ENCODE results near the gene LIPI.
"Not testable (repeated sequence)": the region's sequence is repeated elsewhere in the genome, so short reads cannot be mapped to it uniquely, and the experiment has no call there.

Gene LIPI

DNA sequence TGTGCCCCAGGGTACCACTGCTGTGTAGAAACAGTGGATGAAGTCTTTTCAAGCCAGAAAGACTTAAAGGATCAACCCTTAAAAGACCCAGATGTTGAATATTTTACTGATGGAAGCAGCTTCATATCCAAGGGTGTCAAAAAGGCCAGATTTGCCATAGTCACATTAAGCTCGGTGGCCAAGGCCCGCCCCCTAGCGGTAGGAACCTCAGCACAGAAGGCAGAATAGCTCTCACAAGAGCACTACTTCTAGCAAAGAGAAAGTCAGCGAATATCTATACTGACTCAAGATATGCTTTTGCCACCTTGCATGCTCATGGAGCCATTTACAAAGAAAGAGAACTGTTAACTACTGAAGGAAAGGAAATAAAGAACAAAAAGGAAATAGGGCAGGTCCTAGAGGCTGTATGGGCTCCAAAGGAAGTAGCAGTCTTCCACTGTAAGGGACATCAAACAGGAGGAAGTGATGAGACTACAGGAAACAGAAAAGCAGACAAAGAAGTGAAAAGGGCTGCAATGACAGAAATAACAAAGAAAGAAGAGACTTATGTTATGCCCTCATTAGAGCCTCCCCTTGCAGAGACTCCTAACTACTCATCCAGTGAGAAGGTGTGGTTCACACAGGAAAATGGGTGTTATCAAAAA is 90.5 kb downstream of the LIPI start:
- no peak overlapping the region for H3K9ac ChIP-seq (ENCODE audit: low read depth in 1 of 2, low read length in 2 of 2)
- no peaks in the 10 kb centered on the region for H3K36me3 ChIP-seq (ENCODE audit: control insufficient read depth in 1 of 2, insufficient read depth in 2 of 2, low read length in 2 of 2)
- no peaks in the 10 kb centered on the region for H3K4me1 ChIP-seq (ENCODE audit: control insufficient read depth in 1 of 2, insufficient read depth in 2 of 2, low read length in 2 of 2)
- H3K4me3 ChIP-seq (ENCODE audit: low read depth in 1 of 2, low read length in 2 of 2), result no peak overlapping the region
- H3K27ac ChIP-seq (ENCODE audit: low read depth, low read length), result no peak overlapping the region
- H3K9me3 ChIP-seq (ENCODE audit: control insufficient read depth in 1 of 2, low read length in 2 of 2), result peaks cover 0 to 5% of the 10 kb centered on the region in 2 donors
- H3K27me3 ChIP-seq (ENCODE audit: control insufficient read depth in 1 of 2, insufficient read depth in 2 of 2, low read length in 2 of 2), result no peaks in the 10 kb centered on the region

DNA sequence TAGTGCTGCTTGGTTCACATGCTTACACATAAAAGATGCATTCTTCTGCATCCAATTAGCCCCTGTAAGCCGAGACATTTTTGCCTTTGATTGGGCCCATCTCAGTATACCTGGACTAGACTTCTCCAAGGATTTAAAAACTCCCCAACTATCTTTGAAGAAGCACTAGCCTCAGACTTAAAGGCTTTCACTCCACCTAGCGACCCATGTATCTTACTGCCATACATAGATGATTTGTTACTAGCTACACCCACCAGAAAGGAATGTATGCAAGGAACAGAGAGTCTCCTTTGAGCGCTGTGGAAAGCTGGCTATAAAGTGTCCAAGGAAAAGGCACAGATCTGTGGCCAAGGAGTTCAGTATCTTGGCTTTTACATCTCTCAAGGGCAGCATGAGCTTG is 91.7 kb downstream of the LIPI start:
- Histone ChIP-seq H3K4me1 (ENCODE audit: control insufficient read depth in 1 of 2, insufficient read depth in 2 of 2, low read length in 2 of 2) (no peaks in the 10 kb centered on the region), H3K9me3 (ENCODE audit: control insufficient read depth in 1 of 2, low read length in 2 of 2) (peaks cover 0 to 3% of the 10 kb centered on the region in 2 donors), H3K4me3 (ENCODE audit: low read depth in 1 of 2, low read length in 2 of 2) (no peak overlapping the region), H3K27ac (ENCODE audit: low read depth, low read length) (no peak overlapping the region), H3K9ac (ENCODE audit: low read depth in 1 of 2, low read length in 2 of 2) (no peak overlapping the region), H3K36me3 (ENCODE audit: control insufficient read depth in 1 of 2, insufficient read depth in 2 of 2, low read length in 2 of 2) (no peaks in the 10 kb centered on the region), H3K27me3 (ENCODE audit: control insufficient read depth in 1 of 2, insufficient read depth in 2 of 2, low read length in 2 of 2) (no peaks in the 10 kb centered on the region)

DNA sequence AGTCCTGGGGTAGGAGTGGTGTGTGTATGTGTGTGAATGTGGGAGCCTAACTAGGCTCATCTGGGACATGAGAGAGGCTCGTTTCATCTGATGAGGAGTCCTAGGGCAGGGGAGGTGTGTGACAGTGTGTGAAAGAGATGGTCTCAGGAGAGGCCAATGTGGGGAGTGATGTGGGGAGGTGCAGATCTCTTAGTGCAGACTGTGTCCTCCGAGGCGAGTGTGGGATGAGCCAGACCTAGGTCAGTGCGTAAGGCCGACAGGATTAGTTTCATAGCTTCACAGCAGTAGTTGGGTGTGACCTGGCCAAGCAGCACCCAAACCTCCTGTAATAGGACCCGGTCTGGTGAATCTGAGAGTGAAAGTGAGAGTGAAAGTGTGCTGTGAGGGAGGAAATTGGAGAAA is 94.7 kb downstream of the LIPI start:
- no peaks in the 10 kb centered on the region for H3K4me1 ChIP-seq (ENCODE audit: control insufficient read depth in 1 of 2, insufficient read depth in 2 of 2, low read length in 2 of 2)
- H3K9ac ChIP-seq (ENCODE audit: low read depth in 1 of 2, low read length in 2 of 2), result no peak overlapping the region
- no peaks in the 10 kb centered on the region for H3K9me3 ChIP-seq (ENCODE audit: control insufficient read depth in 1 of 2, low read length in 2 of 2)
- no peak overlapping the region for H3K27ac ChIP-seq (ENCODE audit: low read depth, low read length)
- H3K36me3 ChIP-seq (ENCODE audit: control insufficient read depth in 1 of 2, insufficient read depth in 2 of 2, low read length in 2 of 2), result no peaks in the 10 kb centered on the region
- no peaks in the 10 kb centered on the region for H3K27me3 ChIP-seq (ENCODE audit: control insufficient read depth in 1 of 2, insufficient read depth in 2 of 2, low read length in 2 of 2)
- H3K4me3 ChIP-seq (ENCODE audit: low read depth in 1 of 2, low read length in 2 of 2), result no peak overlapping the region

DNA sequence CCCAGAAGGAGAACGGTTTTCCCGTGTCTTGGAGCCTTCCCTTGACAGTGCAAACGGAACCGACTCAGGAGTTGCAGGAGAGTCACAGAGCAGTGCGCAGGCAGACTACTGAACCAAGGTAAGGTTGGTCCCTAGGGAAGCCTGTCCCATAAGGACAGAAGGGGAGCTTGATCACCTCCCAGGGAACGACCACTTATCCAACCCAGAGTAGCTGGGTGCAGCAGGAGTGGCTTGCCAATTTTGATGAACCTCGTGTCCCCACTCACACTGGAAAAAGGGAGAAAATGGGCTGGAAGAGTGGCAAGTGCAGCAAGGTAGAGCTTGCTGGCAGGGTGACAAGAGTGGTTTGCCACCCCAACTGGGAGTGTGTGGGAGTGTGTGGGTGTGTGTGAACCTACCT is 95.1 kb downstream of the LIPI start:
- no peaks in the 10 kb centered on the region for H3K27me3 ChIP-seq (ENCODE audit: control insufficient read depth in 1 of 2, insufficient read depth in 2 of 2, low read length in 2 of 2)
- no peaks in the 10 kb centered on the region for H3K9me3 ChIP-seq (ENCODE audit: control insufficient read depth in 1 of 2, low read length in 2 of 2)
- H3K4me1 ChIP-seq (ENCODE audit: control insufficient read depth in 1 of 2, insufficient read depth in 2 of 2, low read length in 2 of 2), result no peaks in the 10 kb centered on the region

DNA sequence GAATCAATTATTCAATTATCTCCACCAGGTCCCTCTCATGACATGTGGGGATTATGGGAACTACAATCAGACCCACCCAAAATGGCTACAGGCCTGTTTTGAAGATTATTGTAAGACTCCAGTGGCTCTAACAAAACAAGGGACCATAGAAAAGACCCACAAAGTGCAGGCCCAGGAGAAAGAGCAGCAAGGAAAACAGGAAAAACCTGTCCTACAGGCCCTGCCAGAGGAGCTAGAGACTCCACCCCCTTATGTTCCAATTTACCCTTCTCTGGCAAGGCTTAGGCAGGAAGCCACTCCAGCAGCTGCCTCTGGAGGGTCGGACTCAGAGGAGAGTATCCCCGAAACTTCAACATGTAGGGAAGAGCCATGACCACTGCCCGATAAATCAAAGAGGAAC is 96.5 kb downstream of the LIPI start:
- no peaks in the 10 kb centered on the region for H3K36me3 ChIP-seq (ENCODE audit: control insufficient read depth in 1 of 2, insufficient read depth in 2 of 2, low read length in 2 of 2)
- no peak overlapping the region for H3K27ac ChIP-seq (ENCODE audit: low read depth, low read length)
- H3K9ac ChIP-seq (ENCODE audit: low read depth in 1 of 2, low read length in 2 of 2), result no peak overlapping the region
- H3K4me1 ChIP-seq (ENCODE audit: control insufficient read depth in 1 of 2, insufficient read depth in 2 of 2, low read length in 2 of 2), result no peaks in the 10 kb centered on the region
- H3K27me3 ChIP-seq (ENCODE audit: control insufficient read depth in 1 of 2, insufficient read depth in 2 of 2, low read length in 2 of 2), result no peaks in the 10 kb centered on the region
- no peak overlapping the region for H3K4me3 ChIP-seq (ENCODE audit: low read depth in 1 of 2, low read length in 2 of 2)
- no peaks in the 10 kb centered on the region for H3K9me3 ChIP-seq (ENCODE audit: control insufficient read depth in 1 of 2, low read length in 2 of 2)

More for the DNA sequence above, 95.1 kb downstream of the LIPI start:
- Histone ChIP-seq H3K36me3 (ENCODE audit: control insufficient read depth in 1 of 2, insufficient read depth in 2 of 2, low read length in 2 of 2) (no peaks in the 10 kb centered on the region), H3K4me3 (ENCODE audit: low read depth in 1 of 2, low read length in 2 of 2) (no peak overlapping the region), H3K27ac (ENCODE audit: low read depth, low read length) (no peak overlapping the region), H3K9ac (ENCODE audit: low read depth in 1 of 2, low read length in 2 of 2) (no peak overlapping the region)

DNA sequence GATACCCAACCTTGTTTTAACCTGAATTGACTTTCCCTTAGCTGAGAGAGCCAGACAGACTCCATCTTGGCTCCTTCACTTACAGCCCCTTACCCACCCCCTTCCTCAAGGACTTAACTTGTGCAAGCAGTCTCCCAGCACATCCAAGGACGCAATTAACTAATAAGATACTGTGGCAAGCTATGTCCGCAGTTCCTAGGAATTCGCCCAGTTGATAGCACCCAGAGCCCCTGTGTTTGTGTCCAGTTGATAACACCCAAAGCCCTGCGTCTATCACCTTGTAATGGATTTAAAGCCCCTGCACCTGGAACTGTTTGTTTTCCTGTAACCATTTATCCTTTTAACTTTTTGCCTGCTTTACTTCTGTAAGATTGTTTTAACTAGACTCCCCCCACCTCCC is 106.2 kb downstream of the LIPI start:
- not testable (repeated sequence) for H3K4me1 ChIP-seq (ENCODE audit: control insufficient read depth in 1 of 2, insufficient read depth in 2 of 2, low read length in 2 of 2); H3K27me3 ChIP-seq (ENCODE audit: control insufficient read depth in 1 of 2, insufficient read depth in 2 of 2, low read length in 2 of 2); H3K27ac ChIP-seq (ENCODE audit: low read depth, low read length); H3K36me3 ChIP-seq (ENCODE audit: control insufficient read depth in 1 of 2, insufficient read depth in 2 of 2, low read length in 2 of 2); H3K9me3 ChIP-seq (ENCODE audit: control insufficient read depth in 1 of 2, low read length in 2 of 2); H3K9ac ChIP-seq (ENCODE audit: low read depth in 1 of 2, low read length in 2 of 2); H3K4me3 ChIP-seq (ENCODE audit: low read depth in 1 of 2, low read length in 2 of 2)

DNA sequence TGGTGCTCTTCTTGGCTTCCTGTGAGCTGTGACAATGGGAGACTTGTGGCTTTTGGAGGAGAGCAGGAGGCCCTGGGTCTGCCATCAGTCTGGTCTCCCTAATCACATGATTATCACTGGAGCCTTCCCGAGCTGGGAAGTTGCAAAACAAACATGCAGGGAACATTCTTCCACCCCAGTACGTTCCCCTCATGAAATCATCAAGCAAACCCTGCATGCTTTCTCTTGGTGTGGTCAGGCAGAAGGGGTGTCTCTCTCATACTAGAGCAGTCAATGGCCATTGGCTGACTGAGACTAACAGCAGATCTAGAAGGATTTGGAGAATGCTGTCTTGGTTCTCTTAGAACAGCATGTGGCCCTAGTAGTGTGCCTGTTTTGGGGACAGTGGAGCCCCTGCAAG is 111.2 kb downstream of the LIPI start:
- H3K4me1 ChIP-seq (ENCODE audit: control insufficient read depth in 1 of 2, insufficient read depth in 2 of 2, low read length in 2 of 2), result no peaks in the 10 kb centered on the region

DNA sequence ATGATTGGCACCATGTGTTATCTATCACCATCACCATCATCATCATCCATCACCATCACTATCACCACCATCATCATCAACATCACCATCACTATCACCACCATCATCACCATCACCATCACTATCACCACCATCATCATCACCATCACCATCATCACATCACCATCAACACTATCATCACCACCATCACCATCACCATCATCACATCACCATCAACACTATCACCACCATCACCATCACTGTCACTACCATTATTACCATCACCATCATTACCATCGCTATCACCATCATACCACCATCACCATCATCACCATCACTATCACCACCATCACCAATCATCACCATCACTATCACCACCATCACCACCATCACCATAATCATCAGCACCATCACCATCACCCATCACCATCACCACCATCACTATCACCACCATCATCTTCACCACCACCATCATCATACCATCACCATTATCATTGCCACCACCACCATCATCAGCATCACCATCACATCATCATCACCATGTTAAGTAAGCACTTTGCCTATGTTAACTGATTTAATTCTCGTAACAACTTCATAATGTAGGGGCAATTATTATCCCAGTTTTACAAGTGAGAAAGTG is 112.8 kb downstream of the LIPI start:
- Histone ChIP-seq H3K9ac (ENCODE audit: low read depth in 1 of 2, low read length in 2 of 2) (no peak overlapping the region), H3K36me3 (ENCODE audit: control insufficient read depth in 1 of 2, insufficient read depth in 2 of 2, low read length in 2 of 2) (no peaks in the 10 kb centered on the region), H3K4me1 (ENCODE audit: control insufficient read depth in 1 of 2, insufficient read depth in 2 of 2, low read length in 2 of 2) (no peaks in the 10 kb centered on the region), H3K27me3 (ENCODE audit: control insufficient read depth in 1 of 2, insufficient read depth in 2 of 2, low read length in 2 of 2) (no peaks in the 10 kb centered on the region), H3K9me3 (ENCODE audit: control insufficient read depth in 1 of 2, low read length in 2 of 2) (no peaks in the 10 kb centered on the region), H3K27ac (ENCODE audit: low read depth, low read length) (no peak overlapping the region), H3K4me3 (ENCODE audit: low read depth in 1 of 2, low read length in 2 of 2) (no peak overlapping the region)

More for the DNA sequence above, 111.2 kb downstream of the LIPI start:
- Histone ChIP-seq H3K4me3 (ENCODE audit: low read depth in 1 of 2, low read length in 2 of 2) (no peak overlapping the region), H3K27me3 (ENCODE audit: control insufficient read depth in 1 of 2, insufficient read depth in 2 of 2, low read length in 2 of 2) (no peaks in the 10 kb centered on the region), H3K9ac (ENCODE audit: low read depth in 1 of 2, low read length in 2 of 2) (no peak overlapping the region), H3K27ac (ENCODE audit: low read depth, low read length) (no peak overlapping the region), H3K36me3 (ENCODE audit: control insufficient read depth in 1 of 2, insufficient read depth in 2 of 2, low read length in 2 of 2) (no peaks in the 10 kb centered on the region), H3K9me3 (ENCODE audit: control insufficient read depth in 1 of 2, low read length in 2 of 2) (no peaks in the 10 kb centered on the region)

DNA sequence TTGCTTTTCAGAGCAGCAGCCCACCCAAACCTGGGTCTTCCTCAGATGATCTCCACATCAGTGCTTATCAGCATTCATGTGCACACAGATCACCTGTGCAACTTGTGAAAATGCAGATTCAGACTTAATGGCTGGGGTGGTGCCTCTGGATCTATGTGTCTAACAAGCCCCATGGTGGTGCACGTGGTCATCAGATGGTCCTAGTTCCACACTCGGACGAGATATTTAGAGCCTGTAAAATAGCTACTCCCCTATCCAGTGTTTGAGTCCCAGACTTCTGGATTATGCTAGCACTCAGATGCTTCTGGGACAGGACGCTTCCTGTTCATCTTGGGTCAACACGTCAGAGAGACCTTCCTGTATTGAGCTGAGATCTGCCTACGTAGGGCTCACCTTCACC is 114.2 kb downstream of the LIPI start:
- Histone ChIP-seq H3K4me1 (ENCODE audit: control insufficient read depth in 1 of 2, insufficient read depth in 2 of 2, low read length in 2 of 2) (no peaks in the 10 kb centered on the region), H3K27me3 (ENCODE audit: control insufficient read depth in 1 of 2, insufficient read depth in 2 of 2, low read length in 2 of 2) (no peaks in the 10 kb centered on the region)

DNA sequence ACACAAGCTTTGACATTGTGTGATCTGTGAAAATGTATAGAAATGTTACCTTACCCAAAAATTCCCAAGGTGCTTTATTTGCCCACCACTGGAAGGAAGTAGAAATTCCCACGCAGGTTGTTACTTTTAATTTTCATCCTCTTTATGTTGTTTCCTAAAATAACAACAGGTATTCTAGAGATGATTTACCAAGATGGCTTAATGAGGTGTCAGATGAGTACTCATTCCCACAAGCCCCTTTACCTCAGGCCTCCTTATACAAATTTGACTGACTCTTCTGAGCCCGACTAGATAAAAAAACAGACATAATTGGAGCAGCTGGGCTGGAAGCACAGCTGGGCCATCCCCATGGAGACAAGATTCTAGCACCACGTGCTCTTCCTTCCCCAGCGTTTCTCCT is 114.6 kb downstream of the LIPI start:
- Histone ChIP-seq H3K4me1 (ENCODE audit: control insufficient read depth in 1 of 2, insufficient read depth in 2 of 2, low read length in 2 of 2) (no peaks in the 10 kb centered on the region), H3K4me3 (ENCODE audit: low read depth in 1 of 2, low read length in 2 of 2) (no peak overlapping the region), H3K36me3 (ENCODE audit: control insufficient read depth in 1 of 2, insufficient read depth in 2 of 2, low read length in 2 of 2) (no peaks in the 10 kb centered on the region), H3K27me3 (ENCODE audit: control insufficient read depth in 1 of 2, insufficient read depth in 2 of 2, low read length in 2 of 2) (no peaks in the 10 kb centered on the region), H3K27ac (ENCODE audit: low read depth, low read length) (no peak overlapping the region), H3K9me3 (ENCODE audit: control insufficient read depth in 1 of 2, low read length in 2 of 2) (no peaks in the 10 kb centered on the region), H3K9ac (ENCODE audit: low read depth in 1 of 2, low read length in 2 of 2) (no peak overlapping the region)

More for the DNA sequence above, 114.2 kb downstream of the LIPI start:
- no peak overlapping the region for H3K9ac ChIP-seq (ENCODE audit: low read depth in 1 of 2, low read length in 2 of 2)
- H3K9me3 ChIP-seq (ENCODE audit: control insufficient read depth in 1 of 2, low read length in 2 of 2), result no peaks in the 10 kb centered on the region
- H3K4me3 ChIP-seq (ENCODE audit: low read depth in 1 of 2, low read length in 2 of 2), result no peak overlapping the region
- H3K27ac ChIP-seq (ENCODE audit: low read depth, low read length), result no peak overlapping the region
- no peaks in the 10 kb centered on the region for H3K36me3 ChIP-seq (ENCODE audit: control insufficient read depth in 1 of 2, insufficient read depth in 2 of 2, low read length in 2 of 2)
